Umbilical cord (tissue), 2 donors: Measurements from ENCODE around the gene LETM1. TPM values are rescaled to one million over a fixed set of nuclear protein-coding genes. Genes with fewer than 3 reads are reported as not detected.
A peak's percentile ranks its signal among the peaks of the same experiment; 100 is the strongest.

Source experiments
- DNase-seq: peaks from one replicate; pipeline ENCODE4 v3.0.0-alpha.2; 2015; ENCODE audit warnings: low spot score
- total RNA-seq: library from RNA; depleted of rRNA; stranded (reverse); fragments of >200 nt; gene quantifications from one replicate; pipeline ENCODE4 v1.2.3, GENCODE V29; 2014; ENCODE audit warnings: low replicate concordance; ENCODE audit not compliant: insufficient read depth

LETM1 gene
- total RNA-seq, 1 donor from 2014 or later, result 37.6 TPM

- DNase-seq, result no peak
These were observed 60.4 kb downstream of the LETM1 start for GRCh38 chr4:1795299-1796195.

- no peak for DNase-seq
These were observed 61.1 kb downstream of the LETM1 start for GRCh38 chr4:1794809-1795298.

- no peak for DNase-seq
These were observed 61.8 kb downstream of the LETM1 start for GRCh38 chr4:1793940-1794808.

GRCh38 chr4:1793496-1793840 is 62.5 kb downstream of the LETM1 start:
- DNase-seq, result peak; percentile 45

GRCh38 chr4:1792832-1793495 is 63.0 kb downstream of the LETM1 start, which contains the start of gene FGFR3:
TSS of gene FGFR3 (plus strand) at chr4:1793293. CDS start at chr4:1793935, 642 bp downstream.
- DNase-seq, result peak; percentile 58

GRCh38 chr4:1792158-1792831 is 63.7 kb downstream of the LETM1 start:
- DNase-seq, result no peak

- DNase-seq, result no peak
These were observed 66.0 kb downstream of the LETM1 start for GRCh38 chr4:1790005-1790404.

- DNase-seq, result no peak
These were observed 66.4 kb downstream of the LETM1 start for GRCh38 chr4:1789552-1789951.

- no peak for DNase-seq
These were observed 67.5 kb downstream of the LETM1 start for GRCh38 chr4:1788254-1788973.

- no peak for DNase-seq
These were observed 68.4 kb downstream of the LETM1 start for GRCh38 chr4:1787411-1788077.

GRCh38 chr4:1786544-1787362 is 69.2 kb downstream of the LETM1 start:
- DNase-seq, result no peak

- no peak for DNase-seq
These were observed 70.4 kb downstream of the LETM1 start for GRCh38 chr4:1785592-1785991.

GRCh38 chr4:1784789-1785591 is 71.0 kb downstream of the LETM1 start:
- peak; percentile 87 for DNase-seq

GRCh38 chr4:1784395-1784788 is 71.6 kb downstream of the LETM1 start:
- DNase-seq, result no peak

- DNase-seq, result no peak
These were observed 72.0 kb downstream of the LETM1 start for GRCh38 chr4:1783970-1784369.

GRCh38 chr4:1783015-1783414 is 72.9 kb downstream of the LETM1 start:
- DNase-seq, result peak; percentile 75

- no peak for DNase-seq
These were observed 75.5 kb downstream of the LETM1 start for GRCh38 chr4:1780435-1780834.
